ENCODE data around the gene DGKE. TPM values are rescaled to one million over a fixed set of nuclear protein-coding genes. Genes with fewer than 3 reads are reported as not detected.

DGKE gene
- polyA plus RNA-seq, 4 donors, result 0.27 to 2.8 (median 1.3) TPM

GRCh38 chr17:56819030-56819429, 14.9 kb upstream of the DGKE start:
- peaks cover 0 to 3% of the 10 kb centered on the region in 2 donors for H3K9me3 ChIP-seq (ENCODE audit: control insufficient read depth in 2 of 2, insufficient read depth in 1 of 2, low read depth in 1 of 2, low read length in 1 of 2)
- DNase-seq (no peak), FAIRE-seq (no peak)
- WGBS, 3 donors, result 91 to 96% (median 92%) methylated on average over 2 of the region's 2 CpGs
- no peak overlapping the region for H3K4me3 ChIP-seq (ENCODE audit: low read depth in 1 of 3, low read length in 3 of 3)
- H3K4me1 ChIP-seq (ENCODE audit: control insufficient read depth in 3 of 3, insufficient read depth in 2 of 3, low read depth in 1 of 3, low read length in 2 of 3), result no peaks in the 10 kb centered on the region
- H3K36me3 ChIP-seq (ENCODE audit: control insufficient read depth in 3 of 3, insufficient read depth in 2 of 3, low read depth in 1 of 3, low read length in 3 of 3), result no peaks in the 10 kb centered on the region
- no peak overlapping the region for H3K27ac ChIP-seq (ENCODE audit: low read depth in 1 of 3, low read length in 2 of 3)
- H3K27me3 ChIP-seq (ENCODE audit: control insufficient read depth in 3 of 3, insufficient read depth in 3 of 3, low read length in 3 of 3), result peaks cover 0 to 4% (median 0%) of the 10 kb centered on the region in 3 donors

GRCh38 chr17:56819431-56820145, 14.4 kb upstream of the DGKE start:
- H3K9me3 ChIP-seq (ENCODE audit: control insufficient read depth in 2 of 2, insufficient read depth in 1 of 2, low read depth in 1 of 2, low read length in 1 of 2), result peaks cover 0 to 7% of the 10 kb centered on the region in 2 donors
- no peak overlapping the region for H3K27ac ChIP-seq (ENCODE audit: low read depth in 1 of 3, low read length in 2 of 3)
- peak; percentile 90 to 92 for DNase-seq
- no peak overlapping the region for H3K4me3 ChIP-seq (ENCODE audit: low read depth in 1 of 3, low read length in 3 of 3)
- 8 to 21% (median 12%) methylated on average over 14 of the region's 14 CpGs for WGBS, 3 donors
- FAIRE-seq, result no peak
- H3K36me3 ChIP-seq (ENCODE audit: control insufficient read depth in 3 of 3, insufficient read depth in 2 of 3, low read depth in 1 of 3, low read length in 3 of 3), result no peaks in the 10 kb centered on the region
- H3K4me1 ChIP-seq (ENCODE audit: control insufficient read depth in 3 of 3, insufficient read depth in 2 of 3, low read depth in 1 of 3, low read length in 2 of 3), result peaks cover 0 to 5% (median 0%) of the 10 kb centered on the region in 3 donors
- H3K27me3 ChIP-seq (ENCODE audit: control insufficient read depth in 3 of 3, insufficient read depth in 3 of 3, low read length in 3 of 3), result no peaks in the 10 kb centered on the region

GRCh38 chr17:56820207-56820606, 13.7 kb upstream of the DGKE start:
- H3K36me3 ChIP-seq (ENCODE audit: control insufficient read depth in 3 of 3, insufficient read depth in 2 of 3, low read depth in 1 of 3, low read length in 3 of 3), result no peaks in the 10 kb centered on the region
- no peak overlapping the region for H3K4me3 ChIP-seq (ENCODE audit: low read depth in 1 of 3, low read length in 3 of 3)
- H3K27ac ChIP-seq (ENCODE audit: low read depth in 1 of 3, low read length in 2 of 3), result no peak overlapping the region
- no peaks in the 10 kb centered on the region for H3K27me3 ChIP-seq (ENCODE audit: control insufficient read depth in 3 of 3, insufficient read depth in 3 of 3, low read length in 3 of 3)
- 61 to 74% (median 66%) methylated on average over 10 of the region's 10 CpGs for WGBS, 3 donors
- FAIRE-seq (no peak), DNase-seq (no peak)
- H3K9me3 ChIP-seq (ENCODE audit: control insufficient read depth in 2 of 2, insufficient read depth in 1 of 2, low read depth in 1 of 2, low read length in 1 of 2), result peaks cover 0 to 7% of the 10 kb centered on the region in 2 donors
- peaks cover 0 to 5% (median 0%) of the 10 kb centered on the region in 3 donors for H3K4me1 ChIP-seq (ENCODE audit: control insufficient read depth in 3 of 3, insufficient read depth in 2 of 3, low read depth in 1 of 3, low read length in 2 of 3)

- H3K4me1 ChIP-seq (ENCODE audit: control insufficient read depth in 3 of 3, insufficient read depth in 2 of 3, low read depth in 1 of 3, low read length in 2 of 3), result peaks cover 0 to 5% (median 4%) of the 10 kb centered on the region in 3 donors
- no peaks in the 10 kb centered on the region for H3K36me3 ChIP-seq (ENCODE audit: control insufficient read depth in 3 of 3, insufficient read depth in 2 of 3, low read depth in 1 of 3, low read length in 3 of 3)
- no peak overlapping the region for H3K4me3 ChIP-seq (ENCODE audit: low read depth in 1 of 3, low read length in 3 of 3)
- FAIRE-seq (no peak), DNase-seq (no peak)
- H3K27me3 ChIP-seq (ENCODE audit: control insufficient read depth in 3 of 3, insufficient read depth in 3 of 3, low read length in 3 of 3), result no peaks in the 10 kb centered on the region
- peaks cover 0 to 7% of the 10 kb centered on the region in 2 donors for H3K9me3 ChIP-seq (ENCODE audit: control insufficient read depth in 2 of 2, insufficient read depth in 1 of 2, low read depth in 1 of 2, low read length in 1 of 2)
- H3K27ac ChIP-seq (ENCODE audit: low read depth in 1 of 3, low read length in 2 of 3), result no peak overlapping the region
- WGBS, 3 donors, result 77 to 85% (median 83%) methylated on average over 3 of the region's 3 CpGs
These were observed 12.0 kb upstream of the DGKE start for GRCh38 chr17:56821847-56822534.

- FAIRE-seq (no peak), DNase-seq (no peak)
- Histone ChIP-seq H3K27me3 (ENCODE audit: control insufficient read depth in 3 of 3, insufficient read depth in 3 of 3, low read length in 3 of 3) (no peaks in the 10 kb centered on the region), H3K9me3 (ENCODE audit: control insufficient read depth in 2 of 2, insufficient read depth in 1 of 2, low read depth in 1 of 2, low read length in 1 of 2) (peaks cover 0 to 7% of the 10 kb centered on the region in 2 donors), H3K36me3 (ENCODE audit: control insufficient read depth in 3 of 3, insufficient read depth in 2 of 3, low read depth in 1 of 3, low read length in 3 of 3) (no peaks in the 10 kb centered on the region), H3K27ac (ENCODE audit: low read depth in 1 of 3, low read length in 2 of 3) (no peak overlapping the region), H3K4me3 (ENCODE audit: low read depth in 1 of 3, low read length in 3 of 3) (no peak overlapping the region), H3K4me1 (ENCODE audit: control insufficient read depth in 3 of 3, insufficient read depth in 2 of 3, low read depth in 1 of 3, low read length in 2 of 3) (peaks cover 0 to 10% (median 5%) of the 10 kb centered on the region in 3 donors)
- 74 to 87% (median 80%) methylated on average over 5 of the region's 5 CpGs for WGBS, 3 donors
These were observed 11.2 kb upstream of the DGKE start for GRCh38 chr17:56822725-56823124.

- 20 to 72% (median 39%) methylated on average over 2 of the region's 2 CpGs for WGBS, 3 donors
- peaks cover 0 to 10% (median 5%) of the 10 kb centered on the region in 3 donors for H3K4me1 ChIP-seq (ENCODE audit: control insufficient read depth in 3 of 3, insufficient read depth in 2 of 3, low read depth in 1 of 3, low read length in 2 of 3)
- FAIRE-seq, result no peak
These were observed 10.1 kb upstream of the DGKE start for GRCh38 chr17:56823848-56824247.

GRCh38 chr17:56824503-56824902, 9.4 kb upstream of the DGKE start:
- FAIRE-seq, result no peak

More at GRCh38 chr17:56823848-56824247, 10.1 kb upstream of the DGKE start:
- Histone ChIP-seq H3K9me3 (ENCODE audit: control insufficient read depth in 2 of 2, insufficient read depth in 1 of 2, low read depth in 1 of 2, low read length in 1 of 2) (peaks cover 0 to 7% of the 10 kb centered on the region in 2 donors), H3K4me3 (ENCODE audit: low read depth in 1 of 3, low read length in 3 of 3) (no peak overlapping the region), H3K27me3 (ENCODE audit: control insufficient read depth in 3 of 3, insufficient read depth in 3 of 3, low read length in 3 of 3) (no peaks in the 10 kb centered on the region), H3K27ac (ENCODE audit: low read depth in 1 of 3, low read length in 2 of 3) (no peak overlapping the region), H3K36me3 (ENCODE audit: control insufficient read depth in 3 of 3, insufficient read depth in 2 of 3, low read depth in 1 of 3, low read length in 3 of 3) (no peaks in the 10 kb centered on the region)
- DNase-seq, result peak in 1 of 2 donors; percentile 84

GRCh38 chr17:56826611-56827414, 7.1 kb upstream of the DGKE start:
- Histone ChIP-seq H3K9me3 (ENCODE audit: control insufficient read depth in 2 of 2, insufficient read depth in 1 of 2, low read depth in 1 of 2, low read length in 1 of 2) (peaks cover 0 to 7% of the 10 kb centered on the region in 2 donors), H3K27me3 (ENCODE audit: control insufficient read depth in 3 of 3, insufficient read depth in 3 of 3, low read length in 3 of 3) (no peaks in the 10 kb centered on the region), H3K4me3 (ENCODE audit: low read depth in 1 of 3, low read length in 3 of 3) (no peak overlapping the region), H3K36me3 (ENCODE audit: control insufficient read depth in 3 of 3, insufficient read depth in 2 of 3, low read depth in 1 of 3, low read length in 3 of 3) (no peaks in the 10 kb centered on the region), H3K4me1 (ENCODE audit: control insufficient read depth in 3 of 3, insufficient read depth in 2 of 3, low read depth in 1 of 3, low read length in 2 of 3) (peaks cover 0 to 10% (median 8%) of the 10 kb centered on the region in 3 donors), H3K27ac (ENCODE audit: low read depth in 1 of 3, low read length in 2 of 3) (no peak overlapping the region)
- 38 to 70% (median 41%) methylated on average over 4 of the region's 4 CpGs for WGBS, 3 donors
- FAIRE-seq, result no peak
- peak; percentile 59 for DNase-seq

More at GRCh38 chr17:56824503-56824902, 9.4 kb upstream of the DGKE start:
- 94 to 100% (median 96%) methylated on average over 1 of the region's 1 CpG for WGBS, 3 donors
- Histone ChIP-seq H3K9me3 (ENCODE audit: control insufficient read depth in 2 of 2, insufficient read depth in 1 of 2, low read depth in 1 of 2, low read length in 1 of 2) (peaks cover 0 to 7% of the 10 kb centered on the region in 2 donors), H3K36me3 (ENCODE audit: control insufficient read depth in 3 of 3, insufficient read depth in 2 of 3, low read depth in 1 of 3, low read length in 3 of 3) (no peaks in the 10 kb centered on the region), H3K4me3 (ENCODE audit: low read depth in 1 of 3, low read length in 3 of 3) (no peak overlapping the region), H3K4me1 (ENCODE audit: control insufficient read depth in 3 of 3, insufficient read depth in 2 of 3, low read depth in 1 of 3, low read length in 2 of 3) (peaks cover 0 to 10% (median 5%) of the 10 kb centered on the region in 3 donors), H3K27me3 (ENCODE audit: control insufficient read depth in 3 of 3, insufficient read depth in 3 of 3, low read length in 3 of 3) (no peaks in the 10 kb centered on the region), H3K27ac (ENCODE audit: low read depth in 1 of 3, low read length in 2 of 3) (no peak overlapping the region)
- DNase-seq, result no peak
